Stimulated activated CD8-positive, alpha-beta memory T cell treated with anti-CD3 and anti-CD28 coated beads, Interleukin-4, amount 100 ng/mL, for 48 hours (primary cell): ENCODE measurements around the gene ZNF33B.
A peak's percentile ranks its signal among the peaks of the same experiment; 100 is the strongest.
"Not testable (repeated sequence)": the region's sequence is repeated elsewhere in the genome, so short reads cannot be mapped to it uniquely, and the experiment has no call there.

ENCODE experiments used
- DNase-seq: peaks from one replicate; pipeline ENCODE4 v3.0.0-alpha.2; 2020

ZNF33B gene

DNA sequence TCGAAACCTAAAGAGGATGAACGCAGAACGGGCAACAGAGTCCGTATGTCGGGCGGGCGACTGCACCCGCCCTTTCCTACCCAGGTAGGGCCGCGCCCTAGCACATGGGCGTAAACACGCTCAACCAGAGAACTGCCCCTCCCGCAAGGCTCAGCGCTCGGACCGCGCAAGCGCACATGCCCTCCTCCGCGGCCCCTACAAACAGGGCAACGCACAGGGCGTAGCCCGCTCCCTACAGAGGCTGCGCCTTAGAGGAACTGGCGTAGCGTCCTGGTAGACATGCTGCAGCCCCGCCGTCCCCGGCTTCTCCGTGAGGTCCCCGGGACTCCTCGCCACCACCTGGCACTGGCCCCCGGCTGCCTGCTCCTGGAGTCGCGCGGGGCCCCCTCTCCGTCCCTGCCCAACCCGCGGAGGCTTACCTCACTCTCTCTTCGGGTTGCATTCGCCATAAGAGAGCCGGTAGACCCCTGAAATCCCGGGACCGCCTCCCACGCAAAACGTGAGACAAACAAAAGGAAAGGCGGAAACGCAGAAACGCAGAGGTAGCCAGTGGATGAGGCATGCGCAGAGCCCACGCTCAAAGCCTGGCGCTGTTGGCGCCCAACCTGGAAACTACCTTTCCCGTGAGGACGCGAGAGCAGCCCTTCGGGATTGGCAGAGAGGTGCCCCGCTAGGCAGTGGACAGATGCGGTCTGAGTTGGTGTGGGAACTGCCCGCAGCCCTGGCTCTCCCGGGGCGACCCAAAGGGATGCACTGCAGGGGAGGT lies at the start of gene ZNF33B:
TSS of gene ZNF33B (minus strand) at position 516 of the 766 bp plus-strand sequence. CDS start 1,642 bp downstream, outside the sequence.
- peak; percentile 95 for DNase-seq

DNA sequence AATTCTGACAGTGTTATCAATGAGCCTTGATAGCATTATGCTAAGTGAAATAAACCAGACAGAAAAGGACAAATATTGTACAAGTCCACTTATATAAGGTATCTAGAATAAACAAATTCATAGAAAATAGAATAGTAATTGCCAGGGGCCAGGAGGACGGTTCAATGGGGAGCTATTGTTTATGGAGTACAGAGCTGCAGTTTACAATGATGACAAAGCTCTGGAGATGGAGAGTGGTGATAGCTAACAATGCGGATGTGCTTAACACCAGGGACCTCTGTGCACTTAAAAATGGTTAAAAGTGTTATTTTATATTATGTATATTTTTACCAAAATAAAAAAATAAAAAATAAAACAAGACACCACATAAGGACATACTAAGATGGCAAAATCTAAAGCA lies 46.1 kb upstream of the ZNF33B start:
- DNase-seq: no peak

DNA sequence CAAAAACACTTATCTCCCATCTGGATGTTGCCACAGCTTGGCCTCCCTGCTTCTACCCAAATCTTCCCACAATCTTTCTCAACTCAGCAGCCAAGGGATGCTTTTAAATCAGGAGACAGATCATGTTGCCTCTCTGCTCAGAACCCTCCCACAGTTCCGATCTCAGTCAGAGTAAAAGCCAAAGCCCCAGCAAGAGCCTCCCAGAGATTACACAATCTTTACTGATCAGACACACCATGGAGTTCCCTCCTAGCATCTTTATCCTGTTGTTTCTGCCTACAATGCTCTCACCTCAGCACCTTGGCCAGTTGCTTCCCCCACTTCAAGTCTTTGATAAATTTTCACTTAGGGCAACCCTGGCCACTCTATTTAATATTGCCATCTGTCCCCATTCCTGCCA lies 41.9 kb upstream of the ZNF33B start:
- no peak for DNase-seq

DNA sequence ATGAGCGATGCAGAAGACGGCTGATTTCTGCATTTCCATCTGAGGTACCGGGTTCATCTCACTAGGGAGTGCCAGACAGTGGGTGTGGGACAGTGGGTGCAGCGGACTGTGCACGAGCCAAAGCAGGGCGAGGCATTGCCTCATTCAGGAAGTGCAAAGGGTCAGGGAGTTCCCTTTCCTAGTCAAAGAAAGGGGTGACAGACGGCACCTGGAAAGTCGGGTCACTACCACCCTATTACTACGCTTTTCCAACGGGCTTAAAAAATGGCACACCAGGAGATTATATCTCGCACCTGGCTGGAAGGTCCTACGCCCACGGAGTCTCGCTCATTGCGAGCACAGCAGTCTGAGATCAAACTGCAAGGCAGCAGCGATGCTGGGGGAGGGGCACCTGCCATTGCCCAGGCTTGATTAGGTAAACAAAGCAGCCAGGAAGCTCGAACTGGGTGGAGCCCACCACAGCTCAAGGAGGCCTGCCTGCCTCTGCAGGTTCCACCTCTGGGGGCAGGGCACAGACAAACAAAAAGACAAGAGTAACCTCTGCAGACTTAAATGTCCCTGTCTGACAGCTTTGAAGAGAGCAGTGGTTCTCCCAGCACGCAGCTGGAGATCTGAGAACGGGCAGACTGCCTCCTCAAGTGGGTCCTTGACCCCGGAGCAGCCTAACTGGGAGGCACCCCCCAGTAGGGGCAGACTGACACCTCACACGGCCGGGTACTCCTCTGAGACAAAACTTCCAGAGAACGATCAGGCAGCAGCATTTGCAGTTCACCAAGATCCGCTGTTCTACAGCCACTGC lies 27.0 kb upstream of the ZNF33B start:
- DNase-seq: not testable (repeated sequence)

- no peak for DNase-seq
Observed at GRCh38 chr10:42654419-42654818, 16.0 kb upstream of the ZNF33B start.

DNA sequence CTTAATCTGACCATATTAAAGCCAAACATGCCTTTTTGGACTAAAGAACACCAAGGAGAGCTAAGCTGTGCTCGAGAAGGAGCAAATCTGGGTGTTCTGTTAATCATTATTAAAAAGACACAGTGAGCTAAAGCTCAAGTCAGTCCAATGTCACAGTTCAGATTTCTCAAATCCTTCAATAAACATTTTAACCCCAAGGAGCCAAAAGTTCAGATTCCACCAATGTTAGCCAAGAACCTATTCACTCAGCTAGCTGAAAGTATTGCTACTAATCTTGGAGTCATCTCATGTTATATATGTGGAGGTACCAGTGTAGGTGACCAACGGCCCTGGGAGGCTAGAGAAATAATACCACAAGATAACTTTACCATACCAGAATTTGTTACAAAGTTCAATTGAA lies 14.5 kb upstream of the ZNF33B start:
- no peak for DNase-seq

GRCh38 chr10:42650374-42650773 lies 12.0 kb upstream of the ZNF33B start:
- DNase-seq: no peak

GRCh38 chr10:42648512-42648911 lies 10.1 kb upstream of the ZNF33B start:
- DNase-seq: no peak

- no peak for DNase-seq
Observed at GRCh38 chr10:42646687-42647640, 8.6 kb upstream of the ZNF33B start.

DNA sequence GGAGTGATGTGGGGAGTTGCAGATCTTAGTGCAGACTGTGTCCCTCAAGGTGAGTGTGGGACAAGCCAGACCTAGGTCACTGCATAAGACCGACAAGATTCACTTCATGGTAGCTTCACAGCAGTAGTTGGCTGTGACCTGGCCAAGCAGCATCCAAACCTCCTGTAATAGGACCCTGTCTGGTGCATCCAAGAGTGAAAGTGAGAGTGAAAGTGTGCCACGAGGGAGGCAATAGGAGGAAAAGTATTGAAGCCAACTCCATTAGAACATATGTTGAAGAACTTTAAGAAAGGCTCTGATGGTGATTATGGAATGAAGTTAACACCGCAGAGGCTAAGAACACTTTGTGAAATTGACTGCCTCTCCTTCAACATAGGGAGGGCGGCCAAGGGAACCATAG lies 7.8 kb upstream of the ZNF33B start:
- DNase-seq: no peak

DNA sequence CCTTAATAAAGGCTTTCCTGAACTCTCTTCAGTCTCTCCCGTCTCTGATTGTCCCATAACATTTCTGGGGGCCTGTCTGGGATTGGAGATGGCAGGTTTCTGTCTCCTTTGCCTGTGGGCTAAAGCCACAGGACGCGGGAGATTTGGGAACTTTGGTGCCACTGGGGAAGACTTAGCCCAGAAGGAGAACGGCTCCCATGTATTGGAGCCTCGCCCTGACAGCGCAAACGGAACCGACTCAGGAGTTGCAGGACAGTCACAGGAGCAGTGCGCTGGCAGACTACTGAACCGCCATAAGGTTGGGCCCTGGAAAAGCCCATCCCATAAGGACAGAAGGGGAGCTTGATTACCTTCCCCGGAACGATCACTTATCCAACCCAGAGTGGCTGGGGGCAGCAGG lies 7.1 kb upstream of the ZNF33B start:
- no peak for DNase-seq

DNA sequence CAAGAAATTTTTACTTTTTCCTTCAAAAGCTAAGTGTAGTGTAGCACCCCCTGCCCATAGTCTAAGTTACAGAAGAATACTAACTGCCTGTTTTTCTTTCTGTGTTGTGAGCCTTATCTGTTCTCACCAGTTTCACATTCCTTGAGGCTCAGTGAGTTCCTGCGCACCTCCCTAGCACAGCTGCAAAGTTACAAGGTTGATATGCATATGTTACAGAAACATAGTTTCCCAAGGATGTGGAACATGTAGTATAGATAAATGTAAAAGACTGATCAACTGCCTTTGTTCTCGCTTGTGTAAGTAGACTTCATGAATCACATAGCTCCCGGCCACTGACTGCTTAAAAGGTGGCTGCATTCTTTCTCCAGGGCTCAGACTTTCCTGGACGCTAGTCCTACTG lies 6.7 kb upstream of the ZNF33B start:
- DNase-seq: no peak

DNA sequence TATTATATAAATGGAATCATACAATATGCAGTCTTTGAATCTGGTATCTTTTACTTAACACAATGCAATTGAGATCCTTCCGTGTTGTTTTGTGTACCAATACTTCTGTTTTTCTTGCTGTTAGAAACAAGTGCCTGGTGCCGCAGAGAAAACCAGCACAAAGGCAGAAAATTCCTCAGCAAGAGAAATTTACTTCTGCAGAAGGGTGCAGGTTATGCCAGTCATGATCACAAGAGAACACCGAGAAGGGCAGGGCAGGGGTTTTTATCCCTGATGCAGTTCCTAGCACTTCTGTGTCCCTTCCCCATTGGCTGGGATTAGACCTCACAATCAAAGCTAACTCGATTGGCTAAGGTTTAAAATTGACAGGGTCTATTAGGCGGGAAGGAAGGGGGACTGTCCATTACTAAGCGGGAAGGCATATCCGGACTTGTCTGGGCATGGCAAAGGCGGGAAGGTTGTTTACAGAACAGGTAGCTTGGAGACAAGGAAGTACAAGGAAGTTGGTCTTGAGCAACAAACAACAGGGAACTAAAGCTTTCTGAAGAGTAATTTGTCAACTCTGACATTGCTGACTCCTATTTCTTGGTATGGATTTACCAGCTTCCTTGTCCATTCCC lies 2.4 kb upstream of the ZNF33B start:
- DNase-seq: no peak

GRCh38 chr10:42638821-42639270 lies 476 bp upstream of the ZNF33B start:
- DNase-seq: no peak

DNA sequence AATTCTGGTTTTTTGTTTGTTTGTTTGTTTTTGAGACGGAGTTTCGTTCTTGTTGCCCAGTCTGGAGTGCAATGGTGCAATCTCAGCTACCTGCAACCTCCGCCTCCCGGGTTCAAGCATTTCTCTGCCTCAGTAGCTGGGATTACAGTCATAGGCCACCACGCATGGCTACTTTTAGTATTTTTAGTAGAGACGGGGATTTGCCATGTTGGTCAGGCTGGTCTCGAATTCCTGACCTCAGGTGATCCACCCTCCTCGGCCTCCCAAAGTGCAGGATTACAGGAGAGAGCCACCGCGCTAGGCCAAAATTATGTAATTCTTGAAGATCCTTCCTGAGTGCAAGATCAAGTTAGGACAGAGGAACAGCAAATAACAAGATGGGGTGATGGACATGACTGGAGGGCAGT lies 719 bp downstream of the ZNF33B start:
- DNase-seq: no peak

- DNase-seq: no peak
Observed at GRCh38 chr10:42637142-42637541, 1.2 kb downstream of the ZNF33B start.

- DNase-seq: no peak
Observed at GRCh38 chr10:42635098-42635497, 3.3 kb downstream of the ZNF33B start.

- no peak for DNase-seq
Observed at GRCh38 chr10:42632564-42632963, 5.8 kb downstream of the ZNF33B start.

DNA sequence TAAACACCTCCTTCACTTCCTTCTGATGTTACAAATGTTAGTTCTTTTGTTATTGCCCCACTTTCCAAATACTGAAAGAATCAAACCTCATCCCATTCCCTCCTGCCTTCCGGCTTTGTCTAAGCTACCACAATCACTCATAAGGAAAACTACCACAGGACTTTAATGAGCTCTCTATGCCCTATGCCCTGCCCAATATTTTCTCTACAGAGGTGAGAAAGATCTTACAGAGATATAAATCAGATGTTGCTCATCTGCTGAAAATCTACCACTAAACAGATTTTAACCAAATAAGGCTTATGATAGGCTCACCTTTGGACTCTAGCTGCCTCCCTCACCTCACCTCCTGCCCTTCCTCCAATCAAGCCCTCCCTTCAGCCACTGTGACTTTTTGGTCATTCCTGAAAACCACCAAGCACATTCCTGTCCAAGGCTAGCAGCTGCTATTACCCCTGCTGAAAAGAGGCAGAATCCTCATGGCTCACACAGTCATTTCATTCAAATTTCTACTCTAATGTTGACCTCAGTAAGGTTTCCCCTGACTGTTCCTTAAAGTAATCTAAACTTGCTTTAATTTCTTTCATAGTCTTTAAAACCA lies 7.7 kb downstream of the ZNF33B start:
- DNase-seq: no peak

DNA sequence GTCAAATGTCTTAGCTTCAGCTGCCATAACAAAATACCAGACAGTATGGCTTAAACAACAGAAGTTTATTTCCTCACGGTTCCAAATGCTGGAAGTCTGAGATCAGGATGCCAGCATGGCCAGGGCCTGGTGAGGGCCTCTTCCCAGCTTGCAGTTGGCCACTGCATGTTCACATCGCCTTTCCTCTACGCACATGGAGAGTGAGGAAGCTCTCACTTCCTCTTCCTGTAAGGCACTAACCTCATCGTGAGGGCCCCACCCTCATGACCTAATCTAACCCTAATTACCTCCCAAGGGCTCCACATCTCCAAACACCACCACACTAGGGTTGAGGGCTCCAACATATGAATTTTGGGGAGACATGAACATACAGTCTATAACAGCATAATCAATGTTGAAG lies 14.4 kb downstream of the ZNF33B start:
- DNase-seq: no peak

DNA sequence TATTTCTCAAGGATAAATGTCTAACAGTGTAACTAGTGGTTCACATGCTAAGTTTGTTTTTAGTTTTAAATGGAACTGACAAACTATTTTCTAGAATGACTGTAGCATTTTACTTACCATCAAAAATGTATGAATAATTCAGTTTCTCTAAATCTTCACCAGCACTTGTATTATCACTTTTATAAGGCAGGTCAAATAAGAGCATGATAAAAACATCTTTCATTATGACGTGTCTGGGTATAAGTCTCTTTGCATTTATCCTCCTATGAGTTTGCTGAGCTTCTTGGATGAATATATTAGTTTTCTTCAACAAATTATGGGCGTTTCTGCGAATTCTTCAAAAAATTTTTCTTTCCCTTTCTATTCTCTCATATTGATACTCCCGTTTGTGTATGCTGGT lies 19.9 kb downstream of the ZNF33B start:
- no peak for DNase-seq

DNA sequence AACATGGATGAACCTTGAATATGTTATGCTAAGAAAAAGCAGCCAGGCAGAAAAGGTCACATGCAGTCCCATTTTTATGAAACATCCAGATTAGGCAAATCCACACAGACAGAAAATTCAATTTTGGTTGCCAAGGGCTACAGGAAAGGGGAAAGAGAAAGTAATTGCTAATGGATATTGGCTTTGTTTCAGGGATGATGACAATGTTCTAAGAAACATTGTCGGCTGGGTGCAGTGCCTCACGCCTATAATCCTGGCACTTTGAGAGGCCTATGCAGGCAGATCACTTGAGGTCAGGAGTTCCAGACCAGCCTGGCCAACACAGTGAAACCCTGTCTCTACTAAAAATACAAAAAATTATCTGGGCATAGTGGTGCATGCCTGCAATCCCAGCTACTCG lies 23.0 kb downstream of the ZNF33B start:
- no peak for DNase-seq
